ENCODE results near the gene UBE2U. TPM values are rescaled to one million over a fixed set of nuclear protein-coding genes. Genes with fewer than 3 reads are reported as not detected.

UBE2U gene
- total and polyA plus RNA-seq, 2 of the 8 experiments (the other 6 are each of a cell fraction or from before 2014, with no cell fraction given) = not detected

- Histone ChIP-seq H3K9me3 (ENCODE audit: insufficient read depth in 2 of 2, low read depth in 1 of 2, low read length in 1 of 2) (no peaks in the 10 kb centered on the region), H3K56ac (replicated peaks; ENCODE audit: insufficient read length, low read depth, low read length) (no peak overlapping the region), H2BK120ac (replicated peaks; ENCODE audit: low read depth, low read length) (no peak overlapping the region), H2BK15ac (ENCODE audit: low read length) (no peak overlapping the region), H2AK5ac (ENCODE audit: low read depth, low read length) (no peak overlapping the region), H3K4me2 (ENCODE audit: insufficient read depth in 1 of 2, low read depth in 2 of 2, low read length in 2 of 2) (no peak overlapping the region), H3K79me2 (ENCODE audit: control insufficient read depth in 1 of 2, insufficient read depth in 2 of 2, low read length in 2 of 2) (no peaks in the 10 kb centered on the region), H3K23me2 (ENCODE audit: low read depth, low read length) (no peaks in the 10 kb centered on the region), H3K18ac (ENCODE audit: extremely low read depth, low read length) (no peak overlapping the region), H4K20me1 (replicated peaks in 1 of 2; ENCODE audit: control insufficient read depth in 1 of 2, insufficient read depth in 2 of 2, low read length in 2 of 2) (no peaks in the 10 kb centered on the region), H2BK20ac (ENCODE audit: low read length) (no peak overlapping the region), H2BK5ac (ENCODE audit: low read depth, low read length) (no peak overlapping the region), H3K14ac (ENCODE audit: insufficient read length) (no peak overlapping the region), H2AFZ (ENCODE audit: low read length) (no peak overlapping the region), H3K27ac (ENCODE audit: low read depth, low read length) (no peak overlapping the region), H2BK12ac (ENCODE audit: low read depth, low read length) (no peak overlapping the region), H4K8ac (ENCODE audit: extremely low read depth, insufficient read depth, low read length) (no peak overlapping the region), H3K4me3 (ENCODE audit: extremely low read depth in 1 of 4, insufficient read depth in 2 of 4, low read depth in 3 of 4, low read length in 4 of 4) (no peak overlapping the region), H3K36me3 (ENCODE audit: control insufficient read depth in 2 of 4, insufficient read depth in 4 of 4, low read length in 3 of 4) (no peaks in the 10 kb centered on the region), H3K9ac (replicated peaks in 1 of 4; ENCODE audit: extremely low read depth in 1 of 4, low read depth in 3 of 4, low read length in 3 of 4) (no peak overlapping the region), H3K79me1 (ENCODE audit: low read depth, low read length) (no peaks in the 10 kb centered on the region), H4K5ac (ENCODE audit: insufficient read length, low read depth, low read length) (no peak overlapping the region), H4K91ac (replicated peaks; ENCODE audit: insufficient read length, low read length) (no peak overlapping the region), H3K4ac (replicated peaks; ENCODE audit: insufficient read length, low read depth, low read length) (no peak overlapping the region), H3K4me1 (replicated peaks in 1 of 4; ENCODE audit: control insufficient read depth in 3 of 4, insufficient read depth in 4 of 4, low read length in 3 of 4) (no peaks in the 10 kb centered on the region), H3K27me3 (replicated peaks in 1 of 4; ENCODE audit: control insufficient read depth in 3 of 4, extremely low read depth in 1 of 4, insufficient read depth in 3 of 4, low read length in 3 of 4) (no peaks in the 10 kb centered on the region), H3K23ac (ENCODE audit: insufficient read length) (no peak overlapping the region)
- no peak for FAIRE-seq
- ChIA-PET POLR2A (ENCODE audit: partially characterized antibody) (no interaction called here), CTCF (ENCODE audit: partially characterized antibody) (interaction anchor here (2.0 kb wide), 1 partner anchor 619 kb away, joined by 8 read pairs; no protein-coding TSS in a partner anchor)
- no peak for DNase-seq (ENCODE audit: low read depth in 1 of 2, low spot score in 2 of 2)
- whole genome bisulfite sequencing, 2 experiments (ENCODE audit: extremely low coverage in 1 of 2, insufficient coverage in 1 of 2, insufficient read length in 1 of 2, insufficient replicate concordance in 2 of 2, low coverage in 1 of 2, low lambda C conversion rate in 2 of 2, missing lambda C conversion rate in 1 of 2) = 88% methylated on average over 1 of the region's 1 CpG; no CpG with 5 or more reads in 1 of the 2 experiments
- no peak for TF ChIP-seq POLR2A (IDR thresholded peaks at IDR 0.05; ENCODE audit: control extremely low read depth in 1 of 2, low read depth in 2 of 2, low read length in 2 of 2)
- TF ChIP-seq, protein P1, sequence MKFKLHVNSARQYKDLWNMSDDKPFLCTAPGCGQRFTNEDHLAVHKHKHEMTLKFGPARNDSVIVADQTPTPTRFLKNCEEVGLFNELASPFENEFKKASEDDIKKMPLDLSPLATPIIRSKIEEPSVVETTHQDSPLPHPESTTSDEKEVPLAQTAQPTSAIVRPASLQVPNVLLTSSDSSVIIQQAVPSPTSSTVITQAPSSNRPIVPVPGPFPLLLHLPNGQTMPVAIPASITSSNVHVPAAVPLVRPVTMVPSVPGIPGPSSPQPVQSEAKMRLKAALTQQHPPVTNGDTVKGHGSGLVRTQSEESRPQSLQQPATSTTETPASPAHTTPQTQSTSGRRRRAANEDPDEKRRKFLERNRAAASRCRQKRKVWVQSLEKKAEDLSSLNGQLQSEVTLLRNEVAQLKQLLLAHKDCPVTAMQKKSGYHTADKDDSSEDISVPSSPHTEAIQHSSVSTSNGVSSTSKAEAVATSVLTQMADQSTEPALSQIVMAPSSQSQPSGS (IDR thresholded peaks at IDR 0.05; ENCODE audit: low read length) = no peak
- no peak for TF ChIP-seq GABPA (IDR thresholded peaks at IDR 0.05; ENCODE audit: borderline replicate concordance, insufficient read depth, low read length)
- no peak for TF ChIP-seq SUZ12 (IDR thresholded peaks at IDR 0.05; ENCODE audit: low read length)
- TF ChIP-seq CTBP2 (IDR thresholded peaks at IDR 0.05; ENCODE audit: borderline replicate concordance, insufficient read depth, insufficient read length, low read length) = no peak
- TF ChIP-seq NANOG (IDR thresholded peaks at IDR 0.05; ENCODE audit: insufficient read depth, low read depth, low read length, poor library complexity, severe bottlenecking) = no peak
- no peak for TF ChIP-seq SP2 (IDR thresholded peaks at IDR 0.05; ENCODE audit: low read length)
- no peak for TF ChIP-seq SRF (IDR thresholded peaks at IDR 0.05; ENCODE audit: low read depth, low read length)
- no peak for TF ChIP-seq HDAC2 (IDR thresholded peaks at IDR 0.05; ENCODE audit: borderline replicate concordance in 1 of 2, low read depth in 2 of 2, low read length in 2 of 2)
- no peak for TF ChIP-seq EP300 (IDR thresholded peaks at IDR 0.05; ENCODE audit: borderline replicate concordance in 1 of 2, low read depth in 2 of 2, low read length in 2 of 2)
- no peak for TF ChIP-seq SP4 (IDR thresholded peaks at IDR 0.05; ENCODE audit: low read length)
- no peak for TF ChIP-seq RFX5 (IDR thresholded peaks at IDR 0.05; ENCODE audit: borderline replicate concordance, low read depth, low read length)
These were observed 32.5 kb downstream of the UBE2U start for GRCh38 chr1:64235910-64236309.
